CD14-positive monocyte (primary cell): ENCODE data around the gene TNIK. TPM values are rescaled to one million over a fixed set of nuclear protein-coding genes. Genes with fewer than 3 reads are reported as not detected.

Experiments
- DNase-seq, 3 donors: peaks; one replicate each; pipeline ENCODE4 v3.0.0-alpha.2; 2011 to 2022
- H2AFZ ChIP-seq: 2 replicates; pipeline ENCODE4 v1.6.0; 2012; ENCODE audit warnings: mild to moderate bottlenecking, low read depth, low read length, inconsistent platforms; ENCODE audit not compliant: insufficient read depth, poor library complexity, severe bottlenecking
- H3K27ac ChIP-seq, 2 donors: 1 replicate in 1 of 2; 2 replicates in 1 of 2; pipeline ENCODE4 v1.5.1; 2012 to 2013; ENCODE audit warnings: low read length in 2 of 2, control low read depth in 1 of 2, inconsistent platforms in 1 of 2, low read depth in 1 of 2, mild to moderate bottlenecking in 1 of 2
- H3K27me3 ChIP-seq, 2 donors: one replicate each; pipeline versions ENCODE4 v1.6.0 to v1.6.1; 2011 to 2013; ENCODE audit warnings: low read length in 2 of 2; ENCODE audit not compliant: control insufficient read depth in 2 of 2, insufficient read depth in 2 of 2
- H3K36me3 ChIP-seq, 2 donors: replicated peaks in 1 of 2; 1 replicate in 1 of 2; 2 replicates in 1 of 2; pipeline versions ENCODE4 v1.5.1 to v1.6.1; 2012 to 2013; ENCODE audit warnings: low read length in 2 of 2, control low read depth in 1 of 2, inconsistent platforms in 1 of 2, mild to moderate bottlenecking in 1 of 2; ENCODE audit not compliant: insufficient read depth in 2 of 2, control insufficient read depth in 1 of 2
- H3K4me1 ChIP-seq, 2 donors: 1 replicate in 1 of 2; 2 replicates in 1 of 2; pipeline versions ENCODE4 v1.5.1 to v1.6.1; 2012 to 2013; ENCODE audit warnings: low read length in 2 of 2, control low read depth in 1 of 2, inconsistent platforms in 1 of 2, mild to moderate bottlenecking in 1 of 2, moderate library complexity in 1 of 2; ENCODE audit not compliant: insufficient read depth in 2 of 2, control insufficient read depth in 1 of 2
- H3K4me2 ChIP-seq: replicated peaks from 2 replicates; pipeline ENCODE3; 2012; ENCODE audit warnings: low read length, moderate library complexity, mild to moderate bottlenecking; ENCODE audit not compliant: poor library complexity, severe bottlenecking; ENCODE audit errors: extremely low read depth
- H3K4me3 ChIP-seq, 3 experiments: fragments of 200-600 bp in 1 of 3; sonication (generic) in 1 of 3; replicated peaks in 1 of 3; 1 replicate in 2 of 3; 2 replicates in 1 of 3; pipeline ENCODE4 v1.5.1; 2011 to 2013; ENCODE audit warnings: low read length in 3 of 3, mild to moderate bottlenecking in 3 of 3, control low read depth in 2 of 3, low read depth in 2 of 3, inconsistent platforms in 1 of 3, moderate library complexity in 1 of 3
- H3K79me2 ChIP-seq: 2 replicates; pipeline ENCODE4 v1.6.0; 2012; ENCODE audit warnings: mild to moderate bottlenecking, control low read depth, inconsistent platforms, low read length, moderate library complexity; ENCODE audit not compliant: insufficient read depth
- H3K9ac ChIP-seq: 2 replicates; pipeline ENCODE4 v1.6.0; 2017; ENCODE audit warnings: low read length, mild to moderate bottlenecking; ENCODE audit not compliant: insufficient read depth, poor library complexity, severe bottlenecking
- H3K9me3 ChIP-seq, 2 donors: replicated peaks in 1 of 2; 1 replicate in 1 of 2; 2 replicates in 1 of 2; pipeline versions ENCODE4 v1.5.1 to v1.6.1; 2012 to 2013; ENCODE audit warnings: low read length in 2 of 2, control low read depth in 1 of 2; ENCODE audit not compliant: control insufficient read depth in 1 of 2, insufficient read depth in 1 of 2
- H4K20me1 ChIP-seq: 2 replicates; pipeline ENCODE4 v1.6.0; 2012; ENCODE audit warnings: mild to moderate bottlenecking, low read length, control low read depth, moderate library complexity; ENCODE audit not compliant: insufficient read depth
- H3K27ac Mint-ChIP-seq, 7 donors: one replicate each; pipeline ENCODE4 v1.8.0; 2020; ENCODE audit warnings: mild to moderate bottlenecking in 7 of 7, mixed read lengths in 7 of 7, moderate library complexity in 6 of 7, inconsistent platforms in 2 of 7
- H3K27me3 Mint-ChIP-seq, 3 donors: one replicate each; pipeline ENCODE4 v1.8.0; 2021 to 2022; ENCODE audit warnings: low read depth in 3 of 3, mild to moderate bottlenecking in 3 of 3, mixed read lengths in 3 of 3, moderate library complexity in 3 of 3, inconsistent platforms in 1 of 3
- H3K36me3 Mint-ChIP-seq, 2 donors: one replicate each; pipeline ENCODE4 v1.8.0; 2020; ENCODE audit warnings: mixed read lengths in 2 of 2, inconsistent platforms in 1 of 2, mild to moderate bottlenecking in 1 of 2
- H3K4me1 Mint-ChIP-seq: one replicate; pipeline ENCODE4 v1.8.0; 2020; ENCODE audit warnings: mild to moderate bottlenecking, mixed read lengths
- H3K4me3 Mint-ChIP-seq, 2 donors: one replicate each; pipeline ENCODE4 v1.8.0; 2020; ENCODE audit warnings: mild to moderate bottlenecking in 2 of 2, mixed read lengths in 2 of 2, moderate library complexity in 1 of 2
- H3K9me3 Mint-ChIP-seq, 7 donors: one replicate each; pipeline ENCODE4 v1.8.0; 2020 to 2022; ENCODE audit warnings: mixed read lengths in 7 of 7, mild to moderate bottlenecking in 6 of 7, moderate library complexity in 6 of 7, inconsistent platforms in 2 of 7
- WGBS: methylation state at CpG from one replicate; pipeline ENCODE4 v1.1.5; 2013; ENCODE audit warnings: missing lambda C conversion rate; ENCODE audit not compliant: insufficient coverage; 5-methylcytosine and 5-hydroxymethylcytosine counted together
- intact Hi-C, 2 donors: fragments of 100-400 bp; cut with micrococcal nuclease; formaldehyde crosslinking; loops; one replicate each; pipeline versions ENCODE4 v1.15.0 to v1.15.1; 2023
- polyA plus RNA-seq, 3 donors: library from polyadenylated mRNA; depleted of rRNA in 1 of 3; unstranded in 2 of 3; stranded (reverse) in 1 of 3; fragments of 300-500 nt in 2 of 3; fragments of >200 nt in 1 of 3; fragmentation: Illumina TruSeq in 2 of 3; gene quantifications; 1 replicate in 2 of 3; 2 replicates in 1 of 3; pipeline ENCODE4 v1.2.3, GENCODE V29; 2012 to 2021
- TF ChIP-seq, protein P1 (sequence below): fragments of 200-600 bp; IDR thresholded peaks from one replicate; pipeline ENCODE4 v1.8.0; 2022; ENCODE audit warnings: antibody characterized with exemption, mild to moderate bottlenecking

Gene TNIK
- polyA plus RNA-seq, 3 donors = 0.36 to 1.8 (median 0.75) TPM

DNA sequence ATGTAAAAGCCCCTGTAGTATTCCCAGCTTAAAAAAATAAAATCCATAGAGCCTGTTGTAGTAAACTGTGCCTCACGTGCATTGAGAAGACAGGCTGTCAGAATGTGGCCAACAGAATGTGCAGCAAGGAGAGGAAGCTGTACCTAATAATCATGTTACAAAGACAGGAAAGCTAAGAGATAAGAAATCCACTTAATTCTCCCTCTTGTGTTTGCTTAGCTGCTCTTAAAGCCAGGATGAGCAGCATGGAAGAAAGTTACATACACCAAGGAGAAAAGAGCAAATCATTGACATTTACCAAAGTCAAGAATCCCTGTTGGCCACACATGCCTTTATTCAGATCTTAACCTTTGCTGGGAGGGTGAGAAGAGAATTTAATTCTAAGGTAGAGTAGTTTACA lies 85.9 kb downstream of the TNIK start:
- Mint-ChIP-seq H3K4me3 (no peak overlapping the region), H3K9me3 (no peaks in the 10 kb centered on the region), H3K27ac (no peak overlapping the region), H3K4me1 (peaks cover 7% of the 10 kb centered on the region), H3K27me3 (peaks cover 0 to 3% (median 0%) of the 10 kb centered on the region in 3 donors), H3K36me3 (no peaks in the 10 kb centered on the region)
- Histone ChIP-seq H2AFZ (no peak overlapping the region), H3K4me2 (no peak overlapping the region), H3K9ac (no peak overlapping the region), H3K9me3 (no peaks in the 10 kb centered on the region), H3K79me2 (no peaks in the 10 kb centered on the region), H3K27ac (no peak overlapping the region), H3K36me3 (no peaks in the 10 kb centered on the region), H4K20me1 (no peaks in the 10 kb centered on the region), H3K4me3 (no peak overlapping the region), H3K4me1 (peaks cover 30 to 31% of the 10 kb centered on the region in 2 donors), H3K27me3 (no peaks in the 10 kb centered on the region)
- TF ChIP-seq, protein P1, sequence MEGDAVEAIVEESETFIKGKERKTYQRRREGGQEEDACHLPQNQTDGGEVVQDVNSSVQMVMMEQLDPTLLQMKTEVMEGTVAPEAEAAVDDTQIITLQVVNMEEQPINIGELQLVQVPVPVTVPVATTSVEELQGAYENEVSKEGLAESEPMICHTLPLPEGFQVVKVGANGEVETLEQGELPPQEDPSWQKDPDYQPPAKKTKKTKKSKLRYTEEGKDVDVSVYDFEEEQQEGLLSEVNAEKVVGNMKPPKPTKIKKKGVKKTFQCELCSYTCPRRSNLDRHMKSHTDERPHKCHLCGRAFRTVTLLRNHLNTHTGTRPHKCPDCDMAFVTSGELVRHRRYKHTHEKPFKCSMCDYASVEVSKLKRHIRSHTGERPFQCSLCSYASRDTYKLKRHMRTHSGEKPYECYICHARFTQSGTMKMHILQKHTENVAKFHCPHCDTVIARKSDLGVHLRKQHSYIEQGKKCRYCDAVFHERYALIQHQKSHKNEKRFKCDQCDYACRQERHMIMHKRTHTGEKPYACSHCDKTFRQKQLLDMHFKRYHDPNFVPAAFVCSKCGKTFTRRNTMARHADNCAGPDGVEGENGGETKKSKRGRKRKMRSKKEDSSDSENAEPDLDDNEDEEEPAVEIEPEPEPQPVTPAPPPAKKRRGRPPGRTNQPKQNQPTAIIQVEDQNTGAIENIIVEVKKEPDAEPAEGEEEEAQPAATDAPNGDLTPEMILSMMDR = no peak
- intact Hi-C loops = no loop called here
- no CpG with 5 or more reads among the region's 1 CpG for WGBS
- DNase-seq = no peak

DNA sequence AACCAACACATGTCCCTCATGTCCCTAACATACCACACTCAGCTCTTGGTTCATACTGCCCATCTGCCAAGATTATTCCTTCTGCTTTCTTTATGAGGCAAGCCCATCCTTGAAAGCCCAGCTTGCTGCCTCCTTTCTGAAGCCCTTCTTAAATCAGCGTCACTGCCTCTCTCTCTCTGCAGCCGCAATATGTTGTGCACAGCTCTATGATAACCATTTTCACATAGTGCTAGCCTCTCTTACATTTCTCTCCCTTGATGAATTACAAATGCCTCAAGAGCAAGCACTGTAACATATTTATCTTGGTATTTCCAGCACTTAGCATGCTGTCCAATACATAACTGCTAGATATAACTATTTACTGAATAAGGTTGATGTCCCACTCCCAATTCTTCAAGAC lies 86.5 kb downstream of the TNIK start:
- Histone ChIP-seq H3K4me1 (peaks cover 30 to 31% of the 10 kb centered on the region in 2 donors), H3K9me3 (no peaks in the 10 kb centered on the region), H3K4me2 (no peak overlapping the region), H3K79me2 (no peaks in the 10 kb centered on the region), H4K20me1 (no peaks in the 10 kb centered on the region), H3K36me3 (no peaks in the 10 kb centered on the region), H3K9ac (no peak overlapping the region), H3K4me3 (no peak overlapping the region), H3K27ac (no peak overlapping the region), H3K27me3 (no peaks in the 10 kb centered on the region), H2AFZ (no peak overlapping the region)
- WGBS = 95% methylated on average over 2 of the region's 2 CpGs
- intact Hi-C loops = no loop called here
- H3K27me3 Mint-ChIP-seq = peaks cover 0 to 3% (median 0%) of the 10 kb centered on the region in 3 donors
- no peaks in the 10 kb centered on the region for H3K36me3 Mint-ChIP-seq
- H3K4me3 Mint-ChIP-seq = no peak overlapping the region
- H3K9me3 Mint-ChIP-seq = no peaks in the 10 kb centered on the region
- TF ChIP-seq, protein P1 = no peak
- peaks cover 7% of the 10 kb centered on the region for H3K4me1 Mint-ChIP-seq
- H3K27ac Mint-ChIP-seq = no peak overlapping the region
- DNase-seq = no peak
